ENCODE results near the gene KRT85.

The KRT85 gene

GRCh38 chr12:52394836-52395405 lies 27.6 kb upstream of the KRT85 start:
- no peak for DNase-seq (ENCODE audit: low read depth)

- no peak for DNase-seq (ENCODE audit: low read depth)
Observed at GRCh38 chr12:52392465-52393007, 25.3 kb upstream of the KRT85 start.

- DNase-seq (ENCODE audit: low read depth): no peak
Observed at GRCh38 chr12:52391618-52392002, 24.3 kb upstream of the KRT85 start.

GRCh38 chr12:52390739-52391617 lies 23.7 kb upstream of the KRT85 start:
- DNase-seq (ENCODE audit: low read depth): no peak

- DNase-seq (ENCODE audit: low read depth): peak; percentile 25
Observed at GRCh38 chr12:52389313-52390207, 22.3 kb upstream of the KRT85 start.

- DNase-seq (ENCODE audit: low read depth): no peak
Observed at GRCh38 chr12:52387859-52388258, 20.6 kb upstream of the KRT85 start.

GRCh38 chr12:52385226-52385702 lies 18.0 kb upstream of the KRT85 start, which contains the start of gene KRT84:
Gene KRT84, minus strand, starts transcription at chr12:52385652. Its CDS starts 67 bp downstream, at chr12:52385585.
- no peak for DNase-seq (ENCODE audit: low read depth)

- no peak for DNase-seq (ENCODE audit: low read depth)
Observed at GRCh38 chr12:52383331-52383730, 16.1 kb upstream of the KRT85 start.

- DNase-seq (ENCODE audit: low read depth): no peak
Observed at GRCh38 chr12:52382854-52383253, 15.6 kb upstream of the KRT85 start.

GRCh38 chr12:52381206-52381605 lies 13.9 kb upstream of the KRT85 start:
- DNase-seq (ENCODE audit: low read depth): no peak

GRCh38 chr12:52380271-52380694 lies 13.0 kb upstream of the KRT85 start:
- DNase-seq (ENCODE audit: low read depth): no peak

- DNase-seq (ENCODE audit: low read depth): no peak
Observed at GRCh38 chr12:52379536-52379935, 12.3 kb upstream of the KRT85 start.

- DNase-seq (ENCODE audit: low read depth): no peak
Observed at GRCh38 chr12:52378091-52378490, 10.8 kb upstream of the KRT85 start.

- no peak for DNase-seq (ENCODE audit: low read depth)
Observed at GRCh38 chr12:52377266-52377665, 10.0 kb upstream of the KRT85 start.

- peak; percentile 80 for DNase-seq (ENCODE audit: low read depth)
Observed at GRCh38 chr12:52372216-52373154, 5.2 kb upstream of the KRT85 start.

GRCh38 chr12:52371716-52372115 lies 4.4 kb upstream of the KRT85 start:
- DNase-seq (ENCODE audit: low read depth): no peak

GRCh38 chr12:52370926-52371608 lies 3.8 kb upstream of the KRT85 start:
- peak; percentile 88 for DNase-seq (ENCODE audit: low read depth)

GRCh38 chr12:52369809-52370208 lies 2.5 kb upstream of the KRT85 start:
- DNase-seq (ENCODE audit: low read depth): no peak

- DNase-seq (ENCODE audit: low read depth): no peak
Observed at GRCh38 chr12:52369211-52369610, 1.9 kb upstream of the KRT85 start.

GRCh38 chr12:52368508-52368907 lies 1.2 kb upstream of the KRT85 start:
- no peak for DNase-seq (ENCODE audit: low read depth)

All from stromal cell of bone marrow (primary cell).